Stomach smooth muscle (tissue), 2 donors: ENCODE data around the gene FAM47A.

ENCODE experiments used
- H3K27ac ChIP-seq: one replicate; pipeline ENCODE4 v1.7.0; 2013; ENCODE audit warnings: mild to moderate bottlenecking, low read length, inconsistent platforms
- H3K27me3 ChIP-seq, 2 donors: one replicate each; pipeline ENCODE4 v1.7.0; 2013; ENCODE audit warnings: low read length in 2 of 2; ENCODE audit not compliant: insufficient read depth in 2 of 2, control insufficient read depth in 1 of 2
- H3K36me3 ChIP-seq, 2 donors: one replicate each; pipeline ENCODE4 v1.7.0; 2013; ENCODE audit warnings: low read length in 2 of 2; ENCODE audit not compliant: control insufficient read depth in 2 of 2, insufficient read depth in 2 of 2
- H3K4me1 ChIP-seq: one replicate; pipeline ENCODE4 v1.7.0; 2013; ENCODE audit warnings: low read length; ENCODE audit not compliant: control insufficient read depth, insufficient read depth
- H3K4me3 ChIP-seq, 2 donors: one replicate each; pipeline ENCODE4 v1.7.0; 2013; ENCODE audit warnings: low read length in 2 of 2
- H3K9ac ChIP-seq, 2 donors: one replicate each; pipeline ENCODE4 v1.7.0; 2013; ENCODE audit warnings: low read length in 2 of 2, mild to moderate bottlenecking in 1 of 2
- H3K9me3 ChIP-seq, 2 donors: one replicate each; pipeline ENCODE4 v1.7.0; 2013; ENCODE audit warnings: low read length in 2 of 2; ENCODE audit not compliant: control insufficient read depth in 2 of 2
- donor health status: healthy.
- donor health status: Pancreatic carcinoma.

Gene FAM47A

DNA sequence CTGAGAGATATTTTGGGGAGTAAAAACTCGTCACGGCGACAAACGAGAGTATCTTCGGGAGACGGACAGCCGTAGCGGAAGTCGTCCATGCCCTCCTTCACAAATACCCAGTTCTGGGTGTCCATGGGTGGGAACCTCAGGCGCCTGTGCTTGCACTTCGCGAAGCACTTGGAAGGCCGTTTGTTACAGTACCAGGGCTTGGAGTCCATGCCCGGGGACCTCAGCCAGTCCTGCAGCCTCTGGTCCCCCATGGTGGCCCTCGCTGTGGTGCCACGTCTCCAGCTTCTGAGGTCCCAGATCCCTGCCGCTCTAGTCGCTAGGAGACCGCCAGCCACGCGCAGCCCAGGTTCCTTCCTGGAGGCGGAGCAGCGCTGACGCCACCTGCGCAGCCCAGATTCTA, at the start of gene FAM47A:
FAM47A (minus strand) TSS at position 287 of the 400 bp plus-strand sequence; CDS start at position 251, 36 bp downstream.
- Histone ChIP-seq H3K36me3 (no peaks in the 10 kb centered on the region), H3K4me3 (no peak within 1 kb of the TSS), H3K9me3 (no peaks in the 10 kb centered on the region), H3K4me1 (no peaks in the 10 kb centered on the region), H3K9ac (no peak within 1 kb of the TSS), H3K27ac (no peak within 1 kb of the TSS), H3K27me3 (no peaks in the 10 kb centered on the region)

DNA sequence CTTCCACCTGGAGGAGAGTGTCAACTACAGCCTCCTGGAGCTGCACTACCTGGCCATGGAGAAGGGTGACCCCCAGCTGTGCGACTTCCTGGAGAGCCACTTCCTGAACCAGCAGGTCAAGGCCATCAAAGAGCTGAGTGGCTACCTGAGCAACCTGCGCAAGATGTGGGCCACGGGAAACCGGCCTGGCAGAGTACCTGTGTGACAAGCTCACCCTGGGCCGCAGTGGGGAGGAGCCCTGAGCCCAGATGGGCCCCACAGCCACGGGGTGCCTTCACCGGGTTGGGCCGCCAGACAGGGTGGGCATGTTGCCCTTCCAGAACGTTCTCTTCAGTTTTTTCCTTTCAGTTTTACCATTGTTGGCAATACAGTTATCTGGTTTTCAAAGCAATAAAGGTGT, 15.2 kb upstream of the FAM47A start:
- H3K27ac ChIP-seq: no peak overlapping the region
- peaks cover 0 to 2% of the 10 kb centered on the region in 2 donors for H3K27me3 ChIP-seq
- H3K9ac ChIP-seq: no peak overlapping the region
- H3K4me1 ChIP-seq: no peaks in the 10 kb centered on the region
- H3K4me3 ChIP-seq: no peak overlapping the region
- no peaks in the 10 kb centered on the region for H3K9me3 ChIP-seq
- H3K36me3 ChIP-seq: no peaks in the 10 kb centered on the region

DNA sequence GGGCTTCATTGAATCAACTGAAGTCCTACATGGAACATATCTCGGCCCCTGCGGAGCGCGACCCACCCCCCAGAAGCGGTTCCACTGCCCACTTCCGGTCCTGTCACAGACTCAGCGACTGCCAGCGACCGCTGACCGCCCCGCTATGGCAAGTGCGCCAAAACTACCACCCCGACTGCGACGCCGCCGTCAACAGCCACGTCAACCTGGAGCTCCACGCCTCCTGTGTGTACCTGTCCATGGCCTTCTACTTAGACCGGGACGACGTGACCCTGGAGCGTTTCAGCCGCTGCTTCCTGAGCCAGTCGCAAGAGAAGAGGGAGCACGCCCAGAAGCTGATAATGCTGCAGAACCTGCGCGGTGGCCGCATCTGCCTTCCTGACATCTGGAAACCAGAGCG, 14.8 kb upstream of the FAM47A start:
- Histone ChIP-seq H3K27ac (no peak overlapping the region), H3K36me3 (no peaks in the 10 kb centered on the region), H3K9me3 (no peaks in the 10 kb centered on the region), H3K4me3 (no peak overlapping the region), H3K9ac (no peak overlapping the region), H3K4me1 (no peaks in the 10 kb centered on the region), H3K27me3 (peaks cover 0 to 2% of the 10 kb centered on the region in 2 donors)

DNA sequence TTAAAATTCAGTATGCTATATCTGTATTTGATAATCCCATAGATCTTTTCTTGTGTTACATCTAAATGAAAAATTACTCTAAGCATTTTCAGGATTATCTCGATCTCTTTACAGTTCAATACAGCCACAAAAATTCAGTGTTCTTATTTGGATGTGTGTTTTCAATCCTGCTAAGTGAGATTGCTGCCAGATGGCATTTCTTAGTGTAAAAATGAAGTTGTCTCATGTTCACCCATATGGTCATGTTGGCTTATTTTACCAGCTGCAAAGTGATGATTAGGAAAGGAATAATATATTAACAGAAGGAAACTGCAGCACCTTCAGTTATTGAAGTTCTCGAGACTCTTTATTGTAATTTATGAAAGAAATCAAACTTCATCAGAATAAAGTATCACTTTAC, 12.1 kb upstream of the FAM47A start:
- no peak overlapping the region for H3K27ac ChIP-seq
- no peak overlapping the region for H3K4me3 ChIP-seq
- H3K9me3 ChIP-seq: no peaks in the 10 kb centered on the region
- H3K36me3 ChIP-seq: no peaks in the 10 kb centered on the region
- peaks cover 0 to 2% of the 10 kb centered on the region in 2 donors for H3K27me3 ChIP-seq
- no peak overlapping the region for H3K9ac ChIP-seq
- H3K4me1 ChIP-seq: no peaks in the 10 kb centered on the region

DNA sequence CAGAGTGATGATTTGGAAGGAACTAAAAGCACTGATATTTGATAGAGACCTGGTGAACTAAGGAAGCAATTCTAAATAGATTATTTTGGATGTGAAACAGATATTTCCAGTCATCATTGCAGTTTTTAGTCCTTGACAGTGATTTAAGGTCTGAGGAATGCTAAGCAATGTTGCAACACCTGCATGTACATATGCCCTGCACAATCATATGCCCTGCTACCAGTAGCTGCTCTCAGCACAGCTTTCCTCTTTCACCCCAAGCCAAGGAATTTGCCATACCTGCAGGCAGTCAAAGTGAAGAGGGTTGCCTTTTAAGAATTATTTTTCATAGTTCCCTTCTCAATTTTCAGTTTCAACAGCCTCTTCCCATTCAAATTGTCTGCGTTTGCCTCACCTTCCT, 8.7 kb upstream of the FAM47A start:
- Histone ChIP-seq H3K9ac (no peak overlapping the region), H3K27me3 (no peaks in the 10 kb centered on the region), H3K9me3 (no peaks in the 10 kb centered on the region), H3K27ac (no peak overlapping the region), H3K4me1 (no peaks in the 10 kb centered on the region), H3K4me3 (no peak overlapping the region), H3K36me3 (no peaks in the 10 kb centered on the region)

DNA sequence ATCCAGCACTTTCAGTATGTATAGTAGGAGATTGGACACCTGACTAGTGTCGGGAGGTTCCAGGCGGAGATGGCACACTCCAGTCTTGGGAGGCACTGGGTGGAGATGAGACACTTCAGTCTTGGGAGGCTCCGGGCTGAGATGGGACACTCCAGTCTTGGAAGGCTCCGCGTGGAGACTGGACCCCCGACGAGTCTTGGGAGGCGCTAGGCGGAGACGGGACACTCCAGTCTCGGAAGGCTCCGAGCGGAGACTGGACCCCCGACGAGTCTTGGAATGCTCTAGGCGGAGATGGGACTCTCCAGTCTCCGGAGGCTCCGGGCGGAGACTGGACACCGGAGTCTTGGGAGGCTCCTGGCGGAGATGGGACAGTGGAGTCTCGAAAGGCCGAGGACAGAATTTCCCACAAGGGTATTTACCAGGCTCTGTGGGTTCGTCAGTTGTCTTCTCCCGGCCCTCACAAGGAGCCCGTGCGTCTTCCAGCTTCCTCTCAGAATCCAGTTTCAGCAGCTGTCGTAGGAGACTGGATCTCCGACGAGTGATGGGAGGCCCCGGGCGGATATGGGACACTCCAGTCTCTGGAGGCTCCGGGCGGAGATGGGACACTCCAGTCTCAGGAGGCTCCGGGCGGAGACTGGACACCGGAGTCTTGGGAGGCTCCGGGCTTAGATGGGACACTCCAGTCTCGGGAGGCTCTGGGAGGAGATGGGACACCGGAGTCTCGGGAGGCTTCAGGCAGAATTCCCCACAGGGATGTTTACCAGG, 952 bp downstream of the FAM47A start:
- Histone ChIP-seq H3K27me3 (no peaks in the 10 kb centered on the region), H3K4me1 (no peaks in the 10 kb centered on the region), H3K27ac (no peak overlapping the region), H3K9ac (no peak overlapping the region), H3K9me3 (no peaks in the 10 kb centered on the region), H3K4me3 (no peak overlapping the region), H3K36me3 (no peaks in the 10 kb centered on the region)

DNA sequence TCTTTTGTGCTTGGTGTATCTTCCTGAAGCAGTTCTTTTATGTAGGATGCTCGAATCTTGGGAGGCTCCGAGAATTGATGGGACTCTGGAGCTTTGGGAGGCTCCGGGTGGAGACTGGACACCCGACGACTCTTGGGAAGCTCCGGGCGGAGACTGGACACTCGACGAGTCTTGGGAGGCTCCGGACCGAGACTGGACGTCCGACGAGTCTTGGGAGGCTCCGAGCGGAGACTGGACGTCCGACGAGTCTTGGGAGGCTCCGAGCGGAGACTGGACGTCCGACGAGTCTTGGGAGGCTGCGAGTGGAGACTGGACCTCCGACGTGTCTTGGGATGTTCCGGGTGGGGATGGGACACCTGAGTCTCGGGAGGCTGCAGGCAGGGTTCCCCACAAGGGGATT, 1.6 kb downstream of the FAM47A start:
- H3K4me1 ChIP-seq: no peaks in the 10 kb centered on the region
- no peak overlapping the region for H3K9ac ChIP-seq
- no peaks in the 10 kb centered on the region for H3K27me3 ChIP-seq
- no peaks in the 10 kb centered on the region for H3K9me3 ChIP-seq
- no peak overlapping the region for H3K4me3 ChIP-seq
- no peak overlapping the region for H3K27ac ChIP-seq
- H3K36me3 ChIP-seq: no peaks in the 10 kb centered on the region

DNA sequence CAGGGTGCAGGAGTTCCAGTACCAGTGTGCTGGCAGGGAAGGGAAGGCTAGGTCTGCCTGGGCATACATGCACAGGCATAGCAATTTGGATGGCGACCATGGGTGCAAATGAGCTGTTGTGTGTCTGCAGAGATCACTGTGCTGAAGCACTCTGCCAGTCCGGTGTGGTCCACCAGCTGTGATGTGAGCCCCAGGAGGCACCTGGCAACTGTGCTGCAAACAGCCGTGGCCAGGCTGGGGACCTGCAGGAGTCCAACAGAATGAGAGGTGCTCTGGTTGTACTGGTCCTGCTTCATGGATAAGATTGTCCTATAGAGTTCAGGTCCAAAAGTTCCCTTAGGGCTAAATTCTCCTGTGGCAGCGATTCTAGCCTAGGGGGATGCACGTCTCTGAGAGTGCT, 6.1 kb downstream of the FAM47A start:
- Histone ChIP-seq H3K27ac (no peak overlapping the region), H3K27me3 (no peaks in the 10 kb centered on the region), H3K9me3 (no peaks in the 10 kb centered on the region), H3K4me1 (no peaks in the 10 kb centered on the region), H3K9ac (no peak overlapping the region), H3K36me3 (no peaks in the 10 kb centered on the region), H3K4me3 (no peak overlapping the region)

DNA sequence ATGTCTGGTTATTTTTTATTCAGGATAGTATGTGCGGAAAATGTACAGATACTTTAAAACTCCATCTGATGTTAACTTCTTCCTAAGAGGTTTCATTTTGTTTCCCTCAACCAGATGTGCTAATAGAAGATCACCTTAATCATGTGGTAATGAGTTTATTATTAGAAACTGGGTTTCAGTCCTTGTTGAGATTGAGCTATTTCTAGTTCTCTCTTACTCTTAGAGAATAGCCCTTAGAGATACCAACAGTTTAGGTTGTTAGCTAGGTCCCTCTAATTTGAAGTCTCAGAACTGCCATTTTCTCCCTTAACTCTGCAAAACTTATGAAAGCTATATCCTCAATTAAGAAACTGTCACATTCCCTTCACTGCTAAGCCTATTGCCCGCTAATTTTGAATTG, 13.0 kb downstream of the FAM47A start:
- Histone ChIP-seq H3K36me3 (no peaks in the 10 kb centered on the region), H3K4me3 (no peak overlapping the region), H3K27ac (no peak overlapping the region), H3K9ac (no peak overlapping the region), H3K27me3 (no peaks in the 10 kb centered on the region), H3K4me1 (no peaks in the 10 kb centered on the region), H3K9me3 (no peaks in the 10 kb centered on the region)

DNA sequence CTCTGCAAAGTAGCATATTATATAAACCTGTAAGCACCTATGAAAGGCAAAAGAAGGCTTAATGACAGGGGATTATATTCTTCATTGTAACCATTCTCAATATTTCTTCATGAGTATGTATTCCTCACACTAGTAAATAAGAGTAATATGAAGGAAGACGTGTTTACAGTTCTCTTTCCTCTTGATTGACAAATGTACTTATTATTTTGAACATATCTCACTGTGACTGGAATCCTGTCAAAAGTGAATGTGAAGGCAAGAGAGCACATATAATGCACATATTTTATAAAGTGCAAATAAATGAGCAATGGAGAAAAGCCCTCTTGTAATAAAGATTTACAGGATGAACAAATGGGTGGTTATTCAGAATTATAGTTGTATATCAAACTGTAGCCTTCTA, 19.7 kb downstream of the FAM47A start:
- Histone ChIP-seq H3K27me3 (no peaks in the 10 kb centered on the region), H3K4me3 (no peak overlapping the region)

More for the DNA sequence above, 19.7 kb downstream of the FAM47A start:
- Histone ChIP-seq H3K36me3 (no peaks in the 10 kb centered on the region), H3K9me3 (no peaks in the 10 kb centered on the region), H3K9ac (no peak overlapping the region), H3K27ac (no peak overlapping the region), H3K4me1 (no peaks in the 10 kb centered on the region)
